Osteocyte (in vitro differentiated cells): ENCODE measurements around the gene EGFR. TPM values are rescaled to one million over a fixed set of nuclear protein-coding genes. Genes with fewer than 3 reads are reported as not detected.

Experiments
- DNase-seq: peaks from one replicate; pipeline ENCODE4 v3.0.0; 2021; ENCODE audit warnings: mixed read lengths; ENCODE audit not compliant: unreplicated experiment; ENCODE audit errors: extremely low spot score
- H3K27ac Mint-ChIP-seq: one replicate; pipeline ENCODE4 v1.8.0; 2021; ENCODE audit warnings: mild to moderate bottlenecking, mixed read lengths; ENCODE audit not compliant: unreplicated experiment
- H3K27me3 Mint-ChIP-seq: one replicate; pipeline ENCODE4 v1.8.0; 2021; ENCODE audit warnings: mixed read lengths; ENCODE audit not compliant: unreplicated experiment
- H3K36me3 Mint-ChIP-seq: one replicate; pipeline ENCODE4 v1.8.0; 2021; ENCODE audit warnings: mixed read lengths; ENCODE audit not compliant: unreplicated experiment
- H3K4me1 Mint-ChIP-seq: one replicate; pipeline ENCODE4 v1.8.0; 2021; ENCODE audit warnings: mixed read lengths; ENCODE audit not compliant: unreplicated experiment
- H3K4me3 Mint-ChIP-seq: one replicate; pipeline ENCODE4 v1.8.0; 2021; ENCODE audit warnings: mild to moderate bottlenecking, moderate library complexity, mixed read lengths; ENCODE audit not compliant: unreplicated experiment
- H3K9me3 Mint-ChIP-seq: one replicate; pipeline ENCODE4 v1.8.0; 2021; ENCODE audit warnings: mixed read lengths; ENCODE audit not compliant: unreplicated experiment
- CTCF ChIP-seq: fragments of 200-600 bp; sonication (generic); IDR thresholded peaks from 2 replicates; pipeline ENCODE4 v1.5.0; 2021; ENCODE audit warnings: antibody characterized with exemption, mild to moderate bottlenecking, moderate library complexity
- total RNA-seq: library from RNA; stranded (reverse); gene quantifications from 2 replicates; pipeline ENCODE4 v1.2.1, GENCODE V29; 2021

EGFR gene
- total RNA-seq, 1 donor from 2014 or later: 56.5 TPM

- Mint-ChIP-seq H3K4me3 (no peak overlapping the region), H3K27ac (peak overlapping the region; percentile 72), H3K36me3 (peaks cover 6% of the 10 kb centered on the region), H3K9me3 (no peaks in the 10 kb centered on the region), H3K4me1 (peaks cover 90% of the 10 kb centered on the region), H3K27me3 (no peaks in the 10 kb centered on the region)
- no peak for DNase-seq
- TF ChIP-seq CTCF: no peak
These were observed 38.0 kb downstream of the EGFR start for GRCh38 chr7:55056577-55057480.

- Mint-ChIP-seq H3K4me3 (no peak overlapping the region), H3K27ac (no peak overlapping the region), H3K27me3 (no peaks in the 10 kb centered on the region), H3K9me3 (no peaks in the 10 kb centered on the region), H3K36me3 (peaks cover 9% of the 10 kb centered on the region), H3K4me1 (peaks cover 87% of the 10 kb centered on the region)
- DNase-seq: no peak
- no peak for TF ChIP-seq CTCF
These were observed 39.5 kb downstream of the EGFR start for GRCh38 chr7:55058314-55058713.

- peaks cover 9% of the 10 kb centered on the region for H3K36me3 Mint-ChIP-seq
- no peaks in the 10 kb centered on the region for H3K27me3 Mint-ChIP-seq
- no peak overlapping the region for H3K27ac Mint-ChIP-seq
- no peak overlapping the region for H3K4me3 Mint-ChIP-seq
- no peaks in the 10 kb centered on the region for H3K9me3 Mint-ChIP-seq
- peaks cover 87% of the 10 kb centered on the region for H3K4me1 Mint-ChIP-seq
- no peak for DNase-seq
- no peak for TF ChIP-seq CTCF
These were observed 40.2 kb downstream of the EGFR start for GRCh38 chr7:55059021-55059420.

- DNase-seq: no peak
- Mint-ChIP-seq H3K4me1 (peaks cover 88% of the 10 kb centered on the region), H3K27me3 (no peaks in the 10 kb centered on the region), H3K36me3 (peaks cover 4% of the 10 kb centered on the region), H3K4me3 (no peak overlapping the region), H3K27ac (peak overlapping the region; percentile 53), H3K9me3 (no peaks in the 10 kb centered on the region)
- no peak for TF ChIP-seq CTCF
These were observed 41.3 kb downstream of the EGFR start for GRCh38 chr7:55060085-55060484.

- H3K4me3 Mint-ChIP-seq: no peak overlapping the region
- peaks cover 2% of the 10 kb centered on the region for H3K36me3 Mint-ChIP-seq
- peak overlapping the region; percentile 53 for H3K27ac Mint-ChIP-seq
- DNase-seq: no peak
- H3K9me3 Mint-ChIP-seq: no peaks in the 10 kb centered on the region
- H3K27me3 Mint-ChIP-seq: no peaks in the 10 kb centered on the region
- H3K4me1 Mint-ChIP-seq: peaks cover 88% of the 10 kb centered on the region
- no peak for TF ChIP-seq CTCF
These were observed 41.8 kb downstream of the EGFR start for GRCh38 chr7:55060636-55061022.
